ENCODE measurements around the gene RARRES1. TPM values are rescaled to one million over a fixed set of nuclear protein-coding genes. Genes with fewer than 3 reads are reported as not detected.

RARRES1 gene
- total RNA-seq, 1 donor from 2014 or later, result 65.8 TPM

- DNase-seq, result no peak
- H3K27me3 ChIP-seq (ENCODE audit: low read depth), result no peaks in the 10 kb centered on the region
Observed at GRCh38 chr3:158768881-158769543, 36.8 kb upstream of the RARRES1 start.

GRCh38 chr3:158768361-158768787 lies 36.1 kb upstream of the RARRES1 start:
- TF ChIP-seq CTCF (IDR thresholded peaks at IDR 0.05), result no peak
- peak; percentile 36 to 73 for ATAC-seq
- peak; percentile 60 for DNase-seq
- Histone ChIP-seq H3K4me3 (peak overlapping the region; percentile 2), H3K27me3 (ENCODE audit: low read depth) (no peaks in the 10 kb centered on the region), H3K27ac (peak overlapping the region; percentile 55), H3K4me1 (peaks cover 55% of the 10 kb centered on the region), H3K36me3 (no peaks in the 10 kb centered on the region), H3K9me3 (no peaks in the 10 kb centered on the region)
- intact Hi-C loops (cut with DNase I), result no loop called here

More at GRCh38 chr3:158768881-158769543, 36.8 kb upstream of the RARRES1 start:
- H3K4me1 ChIP-seq, result peaks cover 62% of the 10 kb centered on the region
- no peaks in the 10 kb centered on the region for H3K36me3 ChIP-seq
- no peaks in the 10 kb centered on the region for H3K9me3 ChIP-seq
- intact Hi-C loops (cut with DNase I), result no loop called here
- no peak for TF ChIP-seq CTCF (IDR thresholded peaks at IDR 0.05)
- H3K4me3 ChIP-seq, result peak overlapping the region; percentile 2
- H3K27ac ChIP-seq, result peak overlapping the region; percentile 72
- peak; percentile 69 to 82 for ATAC-seq

GRCh38 chr3:158766364-158766763 lies 34.1 kb upstream of the RARRES1 start:
- ATAC-seq, result no peak
- Histone ChIP-seq H3K36me3 (no peaks in the 10 kb centered on the region), H3K9me3 (no peaks in the 10 kb centered on the region), H3K27me3 (ENCODE audit: low read depth) (no peaks in the 10 kb centered on the region), H3K4me3 (no peak overlapping the region), H3K4me1 (peaks cover 40% of the 10 kb centered on the region), H3K27ac (no peak overlapping the region)
- no peak for TF ChIP-seq CTCF (IDR thresholded peaks at IDR 0.05)
- intact Hi-C loops (cut with DNase I), result no loop called here
- no peak for DNase-seq

- Histone ChIP-seq H3K4me3 (no peak overlapping the region), H3K4me1 (peaks cover 33% of the 10 kb centered on the region), H3K27me3 (ENCODE audit: low read depth) (no peaks in the 10 kb centered on the region), H3K27ac (no peak overlapping the region), H3K9me3 (no peaks in the 10 kb centered on the region), H3K36me3 (no peaks in the 10 kb centered on the region)
- ATAC-seq (no peak), DNase-seq (no peak)
- no peak for TF ChIP-seq CTCF (IDR thresholded peaks at IDR 0.05)
- intact Hi-C loops (cut with DNase I), result no loop called here
Observed at GRCh38 chr3:158765518-158766205, 33.4 kb upstream of the RARRES1 start.

GRCh38 chr3:158763421-158763820 lies 31.2 kb upstream of the RARRES1 start:
- no peak for ATAC-seq
- Histone ChIP-seq H3K27me3 (ENCODE audit: low read depth) (no peaks in the 10 kb centered on the region), H3K4me3 (no peak overlapping the region), H3K36me3 (no peaks in the 10 kb centered on the region), H3K4me1 (peaks cover 14% of the 10 kb centered on the region), H3K27ac (no peak overlapping the region), H3K9me3 (no peaks in the 10 kb centered on the region)
- no peak for DNase-seq
- intact Hi-C loops (cut with DNase I), result no loop called here
- no peak for TF ChIP-seq CTCF (IDR thresholded peaks at IDR 0.05)
